Measurements from ENCODE around the gene ZDHHC22. TPM values are rescaled to one million over a fixed set of nuclear protein-coding genes. Genes with fewer than 3 reads are reported as not detected.

ZDHHC22 gene
- polyA plus RNA-seq, 1 donor = 1.6 TPM

DNA sequence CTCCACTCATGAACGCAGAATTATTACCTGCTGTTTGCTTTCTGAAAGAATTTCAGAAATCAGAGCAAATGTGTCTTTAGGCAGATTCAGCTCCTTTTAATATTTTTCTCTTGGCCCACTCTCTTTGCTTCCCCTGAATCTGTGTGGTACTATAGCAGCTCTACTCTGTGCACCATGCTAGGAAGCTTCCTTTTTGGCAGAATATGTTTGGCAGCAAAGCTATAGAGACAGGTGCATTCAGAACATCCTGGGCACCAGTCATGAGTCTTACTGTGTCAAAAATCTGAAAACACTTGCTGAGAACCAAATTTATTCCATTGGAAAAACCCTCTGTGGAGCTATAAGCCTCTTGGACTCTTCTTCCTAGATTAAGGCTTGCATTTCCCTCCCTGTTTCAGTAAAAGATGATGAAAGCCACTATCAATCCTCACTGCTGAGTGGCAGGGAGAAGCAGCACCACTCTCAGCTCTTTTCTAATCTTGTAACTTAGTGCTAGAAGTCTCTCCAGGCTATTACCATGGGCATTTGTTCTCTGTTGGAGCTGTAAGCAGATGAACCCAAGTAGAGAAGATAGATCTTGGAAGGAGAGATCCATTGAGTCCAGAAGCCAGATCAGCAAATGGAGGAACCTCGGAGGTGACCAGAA lies 25.3 kb downstream of the ZDHHC22 start:
- no peaks in the 10 kb centered on the region for H3K27me3 ChIP-seq (ENCODE audit: control insufficient read depth, insufficient read depth, low read length)
- H3K36me3 ChIP-seq (ENCODE audit: control insufficient read depth, insufficient read depth, low read length) = peaks cover 44% of the 10 kb centered on the region
- H3K4me3 ChIP-seq (ENCODE audit: low read length) = no peak overlapping the region
- peaks cover 8% of the 10 kb centered on the region for H3K4me1 ChIP-seq (ENCODE audit: control insufficient read depth, insufficient read depth, low read length)
- no peak for DNase-seq
- no CpG with 5 or more reads among the region's 2 CpGs for WGBS (ENCODE audit: insufficient coverage, low lambda C conversion rate)
- no peaks in the 10 kb centered on the region for H3K9me3 ChIP-seq (ENCODE audit: control insufficient read depth, low read depth, low read length)
- H3K27ac ChIP-seq (ENCODE audit: low read length) = no peak overlapping the region

DNA sequence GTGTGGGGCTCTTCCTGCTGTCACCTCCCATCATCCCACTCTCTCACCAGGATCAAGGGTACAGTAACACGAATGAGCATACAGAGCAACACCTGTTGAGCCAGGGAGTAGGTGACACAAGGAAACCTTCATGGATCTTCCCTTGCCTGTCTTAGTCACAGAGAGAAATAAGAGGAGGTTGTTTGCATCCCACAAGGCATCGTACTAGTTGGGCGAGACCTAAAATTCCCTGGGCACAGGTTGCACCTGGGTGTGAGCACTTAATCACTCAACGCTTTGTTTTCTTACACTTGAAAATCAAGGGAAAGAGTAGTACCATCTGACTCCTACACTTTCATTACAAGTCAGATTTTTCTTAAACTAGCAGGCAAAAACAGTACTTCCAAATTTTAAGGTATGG lies 27.0 kb downstream of the ZDHHC22 start:
- Histone ChIP-seq H3K9me3 (ENCODE audit: control insufficient read depth, low read depth, low read length) (no peaks in the 10 kb centered on the region), H3K4me3 (ENCODE audit: low read length) (no peak overlapping the region), H3K36me3 (ENCODE audit: control insufficient read depth, insufficient read depth, low read length) (peaks cover 53% of the 10 kb centered on the region), H3K4me1 (ENCODE audit: control insufficient read depth, insufficient read depth, low read length) (peaks cover 5% of the 10 kb centered on the region), H3K27me3 (ENCODE audit: control insufficient read depth, insufficient read depth, low read length) (no peaks in the 10 kb centered on the region), H3K27ac (ENCODE audit: low read length) (no peak overlapping the region)
- WGBS (ENCODE audit: insufficient coverage, low lambda C conversion rate) = 80% methylated on average over 1 of the region's 4 CpGs
- DNase-seq = no peak

DNA sequence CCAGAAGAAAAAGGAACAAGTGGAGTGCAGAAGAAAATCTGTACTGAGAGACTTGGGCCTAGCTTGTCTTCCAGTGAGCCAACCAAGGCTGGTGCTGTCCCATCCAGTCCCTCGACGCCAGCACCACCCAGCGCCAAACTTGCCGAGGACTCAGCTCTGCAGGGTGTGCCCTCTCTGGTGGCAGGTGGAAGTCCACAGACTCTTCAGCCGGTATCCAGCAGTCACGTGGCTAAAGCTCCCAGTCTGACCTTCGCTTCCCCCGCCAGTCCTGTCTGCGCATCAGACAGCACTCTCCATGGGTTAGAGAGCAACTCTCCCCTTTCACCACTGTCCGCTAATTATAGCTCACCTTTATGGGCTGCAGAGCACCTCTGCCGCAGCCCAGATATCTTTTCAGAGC lies 27.9 kb downstream of the ZDHHC22 start:
- H3K27me3 ChIP-seq (ENCODE audit: control insufficient read depth, insufficient read depth, low read length) = no peaks in the 10 kb centered on the region
- peak overlapping the region; percentile 34 for H3K27ac ChIP-seq (ENCODE audit: low read length)
- H3K9me3 ChIP-seq (ENCODE audit: control insufficient read depth, low read depth, low read length) = no peaks in the 10 kb centered on the region
- no peak overlapping the region for H3K4me3 ChIP-seq (ENCODE audit: low read length)
- peak; percentile 51 to 65 for DNase-seq
- H3K4me1 ChIP-seq (ENCODE audit: control insufficient read depth, insufficient read depth, low read length) = peaks cover 5% of the 10 kb centered on the region
- no CpG with 5 or more reads among the region's 11 CpGs for WGBS (ENCODE audit: insufficient coverage, low lambda C conversion rate)
- peaks cover 56% of the 10 kb centered on the region for H3K36me3 ChIP-seq (ENCODE audit: control insufficient read depth, insufficient read depth, low read length)

- Histone ChIP-seq H3K27me3 (ENCODE audit: control insufficient read depth, insufficient read depth, low read length) (no peaks in the 10 kb centered on the region), H3K36me3 (ENCODE audit: control insufficient read depth, insufficient read depth, low read length) (peaks cover 59% of the 10 kb centered on the region), H3K27ac (ENCODE audit: low read length) (peak overlapping the region; percentile 9), H3K9me3 (ENCODE audit: control insufficient read depth, low read depth, low read length) (no peaks in the 10 kb centered on the region), H3K4me3 (ENCODE audit: low read length) (no peak overlapping the region), H3K4me1 (ENCODE audit: control insufficient read depth, insufficient read depth, low read length) (peaks cover 5% of the 10 kb centered on the region)
- DNase-seq = no peak
- no CpG with 5 or more reads among the region's 5 CpGs for WGBS (ENCODE audit: insufficient coverage, low lambda C conversion rate)
These were observed 30.6 kb downstream of the ZDHHC22 start for GRCh38 chr14:77111021-77111420.

- Histone ChIP-seq H3K36me3 (ENCODE audit: control insufficient read depth, insufficient read depth, low read length) (peaks cover 61% of the 10 kb centered on the region), H3K27ac (ENCODE audit: low read length) (no peak overlapping the region), H3K9me3 (ENCODE audit: control insufficient read depth, low read depth, low read length) (no peaks in the 10 kb centered on the region), H3K27me3 (ENCODE audit: control insufficient read depth, insufficient read depth, low read length) (no peaks in the 10 kb centered on the region), H3K4me1 (ENCODE audit: control insufficient read depth, insufficient read depth, low read length) (peaks cover 5% of the 10 kb centered on the region), H3K4me3 (ENCODE audit: low read length) (no peak overlapping the region)
- DNase-seq = no peak
- no CpG with 5 or more reads among the region's 1 CpG for WGBS (ENCODE audit: insufficient coverage, low lambda C conversion rate)
These were observed 31.3 kb downstream of the ZDHHC22 start for GRCh38 chr14:77110286-77110685.

DNA sequence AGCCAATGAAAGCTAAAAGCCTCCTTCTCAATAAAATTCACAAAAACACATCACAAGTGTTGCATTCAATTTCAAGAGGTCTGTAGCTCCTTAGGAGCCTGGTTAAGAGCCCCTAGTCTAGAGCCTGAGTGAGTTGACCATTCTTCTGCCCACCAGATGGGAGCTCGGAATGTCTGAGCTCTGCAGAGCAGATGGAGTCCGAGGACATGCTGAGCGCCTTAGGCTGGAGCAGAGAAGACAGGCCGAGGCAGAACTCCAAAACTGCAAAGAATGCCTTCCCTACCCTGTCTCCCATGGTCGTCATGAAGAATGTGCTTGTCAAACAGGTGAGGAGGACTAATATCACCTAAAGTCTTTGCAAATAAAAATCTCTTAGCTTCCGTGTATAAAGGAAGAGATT lies 31.9 kb downstream of the ZDHHC22 start:
- Histone ChIP-seq H3K9me3 (ENCODE audit: control insufficient read depth, low read depth, low read length) (no peaks in the 10 kb centered on the region), H3K36me3 (ENCODE audit: control insufficient read depth, insufficient read depth, low read length) (peaks cover 57% of the 10 kb centered on the region), H3K27me3 (ENCODE audit: control insufficient read depth, insufficient read depth, low read length) (no peaks in the 10 kb centered on the region), H3K4me1 (ENCODE audit: control insufficient read depth, insufficient read depth, low read length) (peaks cover 5% of the 10 kb centered on the region), H3K4me3 (ENCODE audit: low read length) (no peak overlapping the region), H3K27ac (ENCODE audit: low read length) (no peak overlapping the region)
- no peak for DNase-seq
- WGBS (ENCODE audit: insufficient coverage, low lambda C conversion rate) = 20% methylated on average over 1 of the region's 6 CpGs

DNA sequence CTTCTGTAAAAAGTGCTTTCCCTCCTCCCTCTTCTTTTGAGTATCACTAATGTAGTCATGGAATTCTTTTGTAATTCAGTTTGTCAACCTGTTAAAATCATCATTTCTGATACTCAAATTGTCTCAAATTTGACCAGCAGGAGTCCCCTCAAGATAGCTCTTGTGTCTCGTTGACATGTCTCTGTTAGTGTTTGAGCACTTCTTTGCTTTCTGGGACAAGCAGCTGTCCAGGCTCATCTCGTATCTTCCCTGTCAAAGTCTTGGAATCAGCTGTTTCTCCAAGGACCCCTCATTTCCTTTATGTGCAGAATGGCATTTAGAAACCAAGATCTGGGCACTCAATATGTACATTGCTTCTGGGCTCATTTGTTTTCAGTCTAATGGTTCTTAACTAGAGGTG lies 32.8 kb downstream of the ZDHHC22 start:
- Histone ChIP-seq H3K4me3 (ENCODE audit: low read length) (no peak overlapping the region), H3K4me1 (ENCODE audit: control insufficient read depth, insufficient read depth, low read length) (peaks cover under 1% of the 10 kb centered on the region), H3K27ac (ENCODE audit: low read length) (no peak overlapping the region), H3K27me3 (ENCODE audit: control insufficient read depth, insufficient read depth, low read length) (no peaks in the 10 kb centered on the region), H3K36me3 (ENCODE audit: control insufficient read depth, insufficient read depth, low read length) (peaks cover 52% of the 10 kb centered on the region), H3K9me3 (ENCODE audit: control insufficient read depth, low read depth, low read length) (no peaks in the 10 kb centered on the region)
- WGBS (ENCODE audit: insufficient coverage, low lambda C conversion rate) = no CpG with 5 or more reads among the region's 2 CpGs
- no peak for DNase-seq

- DNase-seq = no peak
- H3K4me3 ChIP-seq (ENCODE audit: low read length) = no peak overlapping the region
- H3K27me3 ChIP-seq (ENCODE audit: control insufficient read depth, insufficient read depth, low read length) = no peaks in the 10 kb centered on the region
- no peak overlapping the region for H3K27ac ChIP-seq (ENCODE audit: low read length)
- WGBS (ENCODE audit: insufficient coverage, low lambda C conversion rate) = 100% methylated on average over 1 of the region's 2 CpGs
- H3K36me3 ChIP-seq (ENCODE audit: control insufficient read depth, insufficient read depth, low read length) = peaks cover 45% of the 10 kb centered on the region
- no peaks in the 10 kb centered on the region for H3K9me3 ChIP-seq (ENCODE audit: control insufficient read depth, low read depth, low read length)
- H3K4me1 ChIP-seq (ENCODE audit: control insufficient read depth, insufficient read depth, low read length) = peaks cover 4% of the 10 kb centered on the region
These were observed 34.4 kb downstream of the ZDHHC22 start for GRCh38 chr14:77107228-77107627.

GRCh38 chr14:77106666-77107065 lies 34.9 kb downstream of the ZDHHC22 start:
- no peaks in the 10 kb centered on the region for H3K27me3 ChIP-seq (ENCODE audit: control insufficient read depth, insufficient read depth, low read length)
- H3K36me3 ChIP-seq (ENCODE audit: control insufficient read depth, insufficient read depth, low read length) = peaks cover 41% of the 10 kb centered on the region
- DNase-seq = no peak
- H3K4me1 ChIP-seq (ENCODE audit: control insufficient read depth, insufficient read depth, low read length) = peaks cover 9% of the 10 kb centered on the region
- H3K4me3 ChIP-seq (ENCODE audit: low read length) = no peak overlapping the region
- no peak overlapping the region for H3K27ac ChIP-seq (ENCODE audit: low read length)
- WGBS (ENCODE audit: insufficient coverage, low lambda C conversion rate) = 60% methylated on average over 1 of the region's 3 CpGs
- H3K9me3 ChIP-seq (ENCODE audit: control insufficient read depth, low read depth, low read length) = no peaks in the 10 kb centered on the region

GRCh38 chr14:77105145-77105939 lies 36.2 kb downstream of the ZDHHC22 start:
- H3K9me3 ChIP-seq (ENCODE audit: control insufficient read depth, low read depth, low read length) = no peaks in the 10 kb centered on the region
- 100% methylated on average over 1 of the region's 6 CpGs for WGBS (ENCODE audit: insufficient coverage, low lambda C conversion rate)
- H3K36me3 ChIP-seq (ENCODE audit: control insufficient read depth, insufficient read depth, low read length) = peaks cover 33% of the 10 kb centered on the region
- H3K27me3 ChIP-seq (ENCODE audit: control insufficient read depth, insufficient read depth, low read length) = no peaks in the 10 kb centered on the region
- peaks cover 19% of the 10 kb centered on the region for H3K4me1 ChIP-seq (ENCODE audit: control insufficient read depth, insufficient read depth, low read length)
- no peak for DNase-seq
- H3K4me3 ChIP-seq (ENCODE audit: low read length) = no peak overlapping the region
- H3K27ac ChIP-seq (ENCODE audit: low read length) = no peak overlapping the region

Measured in large intestine (tissue), 3 donors.